Smooth muscle cell of the brain vasculature (primary cell): ENCODE results near the gene LRSAM1.

Source experiments
- DNase-seq: peaks from one replicate; pipeline ENCODE4 v3.0.0-alpha.2; 2012; ENCODE audit warnings: low read depth, low spot score

LRSAM1 gene

GRCh38 chr9:127426756-127427155 lies 24.6 kb upstream of the LRSAM1 start:
- no peak for DNase-seq

GRCh38 chr9:127428348-127428747 lies 23.0 kb upstream of the LRSAM1 start:
- no peak for DNase-seq

- DNase-seq: no peak
These were observed 20.9 kb upstream of the LRSAM1 start for GRCh38 chr9:127430415-127430814.

- DNase-seq: no peak
These were observed 13.6 kb upstream of the LRSAM1 start for GRCh38 chr9:127437497-127438264.

- no peak for DNase-seq
These were observed 12.9 kb upstream of the LRSAM1 start for GRCh38 chr9:127438394-127438793.

GRCh38 chr9:127444283-127444920 lies 6.9 kb upstream of the LRSAM1 start:
- DNase-seq: no peak

- DNase-seq: no peak
These were observed 6.1 kb upstream of the LRSAM1 start for GRCh38 chr9:127444921-127445850.

GRCh38 chr9:127445851-127446712 lies 5.2 kb upstream of the LRSAM1 start:
- DNase-seq: no peak

GRCh38 chr9:127446713-127447415 lies 4.4 kb upstream of the LRSAM1 start:
- no peak for DNase-seq

GRCh38 chr9:127447416-127448111 lies 3.7 kb upstream of the LRSAM1 start:
- DNase-seq: no peak

- no peak for DNase-seq
These were observed 3.1 kb upstream of the LRSAM1 start for GRCh38 chr9:127448112-127448805.

- no peak for DNase-seq
These were observed 1.9 kb upstream of the LRSAM1 start for GRCh38 chr9:127449332-127449966.

GRCh38 chr9:127450243-127450760 lies 1.0 kb upstream of the LRSAM1 start:
- no peak for DNase-seq

- no peak for DNase-seq
These were observed 223 bp downstream of the LRSAM1 start for GRCh38 chr9:127451608-127451857.

GRCh38 chr9:127451858-127452656 lies 747 bp downstream of the LRSAM1 start:
- no peak for DNase-seq

GRCh38 chr9:127452691-127453090 lies 1.4 kb downstream of the LRSAM1 start:
- DNase-seq: no peak

- DNase-seq: no peak
These were observed 4.1 kb downstream of the LRSAM1 start for GRCh38 chr9:127455324-127455992.
